ENCODE measurements around the gene NDRG3. TPM values are rescaled to one million over a fixed set of nuclear protein-coding genes. Genes with fewer than 3 reads are reported as not detected.
"Not testable (repeated sequence)": the region's sequence is repeated elsewhere in the genome, so short reads cannot be mapped to it uniquely, and the experiment has no call there.

The NDRG3 gene
- total RNA-seq, 4 donors from 2014 or later = 19.2 to 24.2 (median 22.7) TPM

GRCh38 chr20:36686504-36686903 is 59.4 kb downstream of the NDRG3 start:
- Histone ChIP-seq H3K27me3 (no peaks in the 10 kb centered on the region), H3K27ac (no peak overlapping the region), H3K4me1 (no peaks in the 10 kb centered on the region), H3K4me3 (no peak overlapping the region), H3K9me3 (no peaks in the 10 kb centered on the region), H3K36me3 (peaks cover 32% of the 10 kb centered on the region)
- DNase-seq (ENCODE audit: low spot score in 2 of 2) = no peak
- WGBS = 79% methylated on average over 2 of the region's 2 CpGs
- TF ChIP-seq POLR2A (IDR thresholded peaks at IDR 0.05) (no peak), EP300 (IDR thresholded peaks at IDR 0.05) (no peak), CTCF (IDR thresholded peaks at IDR 0.05) (no peak), POLR2AphosphoS5 (IDR thresholded peaks at IDR 0.05) (no peak)

GRCh38 chr20:36684747-36685146 is 61.1 kb downstream of the NDRG3 start:
- H3K27ac ChIP-seq = no peak overlapping the region
- no peaks in the 10 kb centered on the region for H3K4me1 ChIP-seq
- WGBS = 91% methylated on average over 6 of the region's 6 CpGs
- no peaks in the 10 kb centered on the region for H3K9me3 ChIP-seq
- peaks cover 46% of the 10 kb centered on the region for H3K36me3 ChIP-seq
- TF ChIP-seq POLR2A (IDR thresholded peaks at IDR 0.05) (no peak), POLR2AphosphoS5 (IDR thresholded peaks at IDR 0.05) (no peak), EP300 (IDR thresholded peaks at IDR 0.05) (no peak), CTCF (IDR thresholded peaks at IDR 0.05) (no peak)
- no peak for DNase-seq (ENCODE audit: low spot score in 2 of 2)
- no peaks in the 10 kb centered on the region for H3K27me3 ChIP-seq
- no peak overlapping the region for H3K4me3 ChIP-seq

GRCh38 chr20:36682311-36682710 is 63.6 kb downstream of the NDRG3 start:
- H3K36me3 ChIP-seq = peaks cover 56% of the 10 kb centered on the region
- WGBS = 77% methylated on average over 1 of the region's 1 CpG
- H3K27ac ChIP-seq = no peak overlapping the region

GRCh38 chr20:36677422-36677771 is 68.5 kb downstream of the NDRG3 start:
- H3K4me1 ChIP-seq = no peaks in the 10 kb centered on the region
- DNase-seq (ENCODE audit: low spot score in 2 of 2) = no peak
- 92% methylated on average over 7 of the region's 8 CpGs for WGBS
- H3K4me3 ChIP-seq = no peak overlapping the region
- TF ChIP-seq CTCF (IDR thresholded peaks at IDR 0.05) = no peak
- TF ChIP-seq EP300 (IDR thresholded peaks at IDR 0.05) = no peak
- no peak for TF ChIP-seq POLR2A (IDR thresholded peaks at IDR 0.05)
- no peak for TF ChIP-seq POLR2AphosphoS5 (IDR thresholded peaks at IDR 0.05)
- H3K27ac ChIP-seq = no peak overlapping the region
- peaks cover 46% of the 10 kb centered on the region for H3K36me3 ChIP-seq
- no peaks in the 10 kb centered on the region for H3K9me3 ChIP-seq
- H3K27me3 ChIP-seq = no peaks in the 10 kb centered on the region

More at GRCh38 chr20:36682311-36682710, 63.6 kb downstream of the NDRG3 start:
- Histone ChIP-seq H3K9me3 (no peaks in the 10 kb centered on the region), H3K4me1 (no peaks in the 10 kb centered on the region), H3K27me3 (no peaks in the 10 kb centered on the region), H3K4me3 (no peak overlapping the region)
- DNase-seq (ENCODE audit: low spot score in 2 of 2) = no peak
- TF ChIP-seq POLR2AphosphoS5 (IDR thresholded peaks at IDR 0.05) = no peak
- TF ChIP-seq CTCF (IDR thresholded peaks at IDR 0.05) = no peak
- no peak for TF ChIP-seq EP300 (IDR thresholded peaks at IDR 0.05)
- TF ChIP-seq POLR2A (IDR thresholded peaks at IDR 0.05) = no peak

- Histone ChIP-seq H3K4me1 (no peaks in the 10 kb centered on the region), H3K36me3 (peaks cover 43% of the 10 kb centered on the region), H3K27me3 (no peaks in the 10 kb centered on the region), H3K4me3 (no peak overlapping the region), H3K9me3 (no peaks in the 10 kb centered on the region), H3K27ac (no peak overlapping the region)
- no peak for DNase-seq (ENCODE audit: low spot score in 2 of 2)
- WGBS = 96% methylated on average over 17 of the region's 27 CpGs
- no peak for TF ChIP-seq EP300 (IDR thresholded peaks at IDR 0.05)
Observed at GRCh38 chr20:36676701-36677421, 69.0 kb downstream of the NDRG3 start.

- not testable (repeated sequence) for H3K9me3 ChIP-seq; H3K4me1 ChIP-seq; H3K27ac ChIP-seq; DNase-seq (ENCODE audit: low spot score in 2 of 2); H3K27me3 ChIP-seq; H3K4me3 ChIP-seq
- WGBS = 96% methylated on average over 8 of the region's 8 CpGs
- H3K36me3 ChIP-seq = peaks cover 47% of the 10 kb centered on the region
Observed at GRCh38 chr20:36675545-36675944, 70.3 kb downstream of the NDRG3 start.
